HG03280 (cell line): ENCODE measurements around the gene SOX12.

Source experiments
- ATAC-seq: cut with Tn5 transposase; IDR thresholded peaks from one replicate; pipeline ENCODE4 v1.9.1; 2021; ENCODE audit warnings: mild to moderate bottlenecking, moderate library complexity; ENCODE audit not compliant: unreplicated experiment

Gene SOX12

GRCh38 chr20:325045-325888 is at the start of gene SOX12:
TSS of gene SOX12 (plus strand) at chr20:325552. CDS start at chr20:325925, 373 bp downstream.
- ATAC-seq = peak; percentile 73

GRCh38 chr20:275791-276190 is 49.6 kb upstream of the SOX12 start:
- ATAC-seq = no peak

- ATAC-seq = no peak
Measured at GRCh38 chr20:276620-277495, 48.5 kb upstream of the SOX12 start.

- no peak for ATAC-seq
Measured at GRCh38 chr20:277496-277781, 47.9 kb upstream of the SOX12 start.

GRCh38 chr20:278181-278580 is 47.2 kb upstream of the SOX12 start:
- ATAC-seq = no peak

GRCh38 chr20:278607-279571 is 46.5 kb upstream of the SOX12 start:
- no peak for ATAC-seq

- no peak for ATAC-seq
Measured at GRCh38 chr20:284172-284571, 41.2 kb upstream of the SOX12 start.

- ATAC-seq = no peak
Measured at GRCh38 chr20:286508-286907, 38.8 kb upstream of the SOX12 start.

- no peak for ATAC-seq
Measured at GRCh38 chr20:288956-289692, 36.2 kb upstream of the SOX12 start.

- no peak for ATAC-seq
Measured at GRCh38 chr20:289693-290083, 35.7 kb upstream of the SOX12 start.

- ATAC-seq = peak; percentile 86
Measured at GRCh38 chr20:290084-290831, 35.1 kb upstream of the SOX12 start, which contains the start of gene C20orf96. TSS of gene C20orf96 (minus strand) at chr20:290750. CDS start at chr20:290610, 140 bp downstream.

GRCh38 chr20:294602-295001 is 30.8 kb upstream of the SOX12 start:
- no peak for ATAC-seq

- ATAC-seq = no peak
Measured at GRCh38 chr20:295804-296203, 29.5 kb upstream of the SOX12 start.

- ATAC-seq = peak; percentile 81
Measured at GRCh38 chr20:297098-297924, 28.0 kb upstream of the SOX12 start, which contains the start of gene ZCCHC3. TSS of gene ZCCHC3 (plus strand) at chr20:297570. CDS start at chr20:297587, 17 bp downstream.

GRCh38 chr20:297925-298775 is 27.2 kb upstream of the SOX12 start:
- peak; percentile 25 for ATAC-seq

GRCh38 chr20:298776-299391 is 26.5 kb upstream of the SOX12 start:
- no peak for ATAC-seq

- no peak for ATAC-seq
Measured at GRCh38 chr20:300345-300990, 24.9 kb upstream of the SOX12 start.
